ENCODE results near the gene FGFR3.

DNA sequence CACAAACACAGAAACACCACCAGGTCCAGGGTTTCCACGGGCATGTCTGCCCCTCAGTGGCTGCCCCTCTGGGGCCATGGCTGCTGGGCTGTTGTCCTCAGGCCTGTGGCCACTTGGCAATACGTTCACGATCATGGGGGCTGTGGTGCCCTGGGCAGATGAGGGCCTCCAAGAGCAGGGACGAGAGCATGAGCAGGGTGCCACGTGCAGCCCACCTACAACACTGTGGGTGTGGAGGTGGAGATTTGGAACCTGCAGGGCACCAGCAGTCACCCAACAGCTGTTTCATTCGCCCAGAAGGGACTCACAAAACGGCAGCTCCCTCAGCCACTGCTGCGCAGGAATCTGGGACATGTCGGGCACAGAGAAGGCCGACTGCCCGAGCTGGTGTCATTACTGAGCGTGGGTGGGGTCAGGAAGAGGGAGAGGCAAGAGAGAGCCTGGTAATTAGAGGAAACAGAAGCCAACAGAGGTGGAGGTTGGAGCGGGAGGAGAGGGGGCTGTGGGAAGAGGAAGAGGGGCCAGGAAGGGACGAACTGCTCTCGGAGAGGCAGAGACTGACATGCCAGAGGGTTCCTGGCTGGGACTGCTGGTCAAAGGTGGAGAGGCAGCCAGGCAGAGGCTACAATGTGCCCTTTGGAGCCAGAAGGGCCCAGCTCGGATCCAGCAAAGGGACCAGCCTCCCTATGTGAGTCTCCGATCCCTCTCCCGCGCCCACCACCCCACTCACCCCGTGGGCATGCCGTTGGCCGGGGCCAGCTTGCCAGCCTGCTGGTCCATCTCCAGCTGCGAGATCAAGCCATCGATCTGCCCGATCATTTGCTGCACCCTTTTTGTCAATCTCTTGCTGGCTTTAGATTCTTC, 23.1 kb downstream of the FGFR3 start:
- TF ChIP-seq, protein P1, sequence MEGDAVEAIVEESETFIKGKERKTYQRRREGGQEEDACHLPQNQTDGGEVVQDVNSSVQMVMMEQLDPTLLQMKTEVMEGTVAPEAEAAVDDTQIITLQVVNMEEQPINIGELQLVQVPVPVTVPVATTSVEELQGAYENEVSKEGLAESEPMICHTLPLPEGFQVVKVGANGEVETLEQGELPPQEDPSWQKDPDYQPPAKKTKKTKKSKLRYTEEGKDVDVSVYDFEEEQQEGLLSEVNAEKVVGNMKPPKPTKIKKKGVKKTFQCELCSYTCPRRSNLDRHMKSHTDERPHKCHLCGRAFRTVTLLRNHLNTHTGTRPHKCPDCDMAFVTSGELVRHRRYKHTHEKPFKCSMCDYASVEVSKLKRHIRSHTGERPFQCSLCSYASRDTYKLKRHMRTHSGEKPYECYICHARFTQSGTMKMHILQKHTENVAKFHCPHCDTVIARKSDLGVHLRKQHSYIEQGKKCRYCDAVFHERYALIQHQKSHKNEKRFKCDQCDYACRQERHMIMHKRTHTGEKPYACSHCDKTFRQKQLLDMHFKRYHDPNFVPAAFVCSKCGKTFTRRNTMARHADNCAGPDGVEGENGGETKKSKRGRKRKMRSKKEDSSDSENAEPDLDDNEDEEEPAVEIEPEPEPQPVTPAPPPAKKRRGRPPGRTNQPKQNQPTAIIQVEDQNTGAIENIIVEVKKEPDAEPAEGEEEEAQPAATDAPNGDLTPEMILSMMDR (IDR thresholded peaks at IDR 0.05; ENCODE audit: low read length), result no peak
- no peak for TF ChIP-seq EZH2 (IDR thresholded peaks at IDR 0.05; ENCODE audit: borderline replicate concordance, low read length)
